Measurements from ENCODE around the gene B3GNT9. TPM values are rescaled to one million over a fixed set of nuclear protein-coding genes. Genes with fewer than 3 reads are reported as not detected.
A peak's percentile ranks its signal among the peaks of the same experiment; 100 is the strongest.

The B3GNT9 gene
- total and polyA plus RNA-seq, 2 donors from 2014 or later = 12.1 to 16.7 TPM

- no peaks in the 10 kb centered on the region for H3K9me3 ChIP-seq (ENCODE audit: control insufficient read depth in 2 of 3, insufficient read depth in 1 of 3, low read length in 3 of 3)
- DNase-seq (no peak), FAIRE-seq (no peak)
- H3K4me1 ChIP-seq (ENCODE audit: control insufficient read depth in 2 of 3, insufficient read depth in 2 of 3, low read depth in 1 of 3, low read length in 3 of 3) = peaks cover 0 to 36% (median 9%) of the 10 kb centered on the region in 3 donors
- no peaks in the 10 kb centered on the region for H3K27me3 ChIP-seq (ENCODE audit: control insufficient read depth, insufficient read depth, low read length)
- H3K36me3 ChIP-seq (ENCODE audit: control insufficient read depth in 2 of 3, insufficient read depth in 3 of 3, low read length in 3 of 3) = no peaks in the 10 kb centered on the region
- no peak for TF ChIP-seq CTCF (IDR thresholded peaks at IDR 0.05; ENCODE audit: borderline replicate concordance, extremely low read depth, insufficient read depth)
- no peak overlapping the region for H3K4me3 ChIP-seq (ENCODE audit: low read length in 3 of 3)
- H3K27ac ChIP-seq (ENCODE audit: low read depth in 2 of 2, low read length in 2 of 2) = no peak overlapping the region
- no peak overlapping the region for H3K9ac ChIP-seq (ENCODE audit: low read length in 3 of 3)
- intact Hi-C loops (cut with DNase I) = no loop called here
Observed at GRCh38 chr16:67182288-67182687, 31.5 kb upstream of the B3GNT9 start.

GRCh38 chr16:67181346-67181745 lies 30.5 kb upstream of the B3GNT9 start:
- intact Hi-C loops (cut with DNase I) = no loop called here
- TF ChIP-seq CTCF (IDR thresholded peaks at IDR 0.05; ENCODE audit: borderline replicate concordance, extremely low read depth, insufficient read depth) = no peak
- no peak for FAIRE-seq
- H3K36me3 ChIP-seq (ENCODE audit: control insufficient read depth in 2 of 3, insufficient read depth in 3 of 3, low read length in 3 of 3) = no peaks in the 10 kb centered on the region
- no peak overlapping the region for H3K9ac ChIP-seq (ENCODE audit: low read length in 3 of 3)
- peak overlapping the region in 1 of 2 donors; percentile 58 for H3K27ac ChIP-seq (ENCODE audit: low read depth in 2 of 2, low read length in 2 of 2)
- no peaks in the 10 kb centered on the region for H3K27me3 ChIP-seq (ENCODE audit: control insufficient read depth, insufficient read depth, low read length)
- DNase-seq = peak in 1 of 5 donors; percentile 90
- H3K4me1 ChIP-seq (ENCODE audit: control insufficient read depth in 2 of 3, insufficient read depth in 2 of 3, low read depth in 1 of 3, low read length in 3 of 3) = peaks cover 0 to 36% (median 9%) of the 10 kb centered on the region in 3 donors
- no peak overlapping the region for H3K4me3 ChIP-seq (ENCODE audit: low read length in 3 of 3)
- no peaks in the 10 kb centered on the region for H3K9me3 ChIP-seq (ENCODE audit: control insufficient read depth in 2 of 3, insufficient read depth in 1 of 3, low read length in 3 of 3)

GRCh38 chr16:67180166-67180565 lies 29.4 kb upstream of the B3GNT9 start:
- intact Hi-C loops (cut with DNase I) = no loop called here
- no peaks in the 10 kb centered on the region for H3K36me3 ChIP-seq (ENCODE audit: control insufficient read depth in 2 of 3, insufficient read depth in 3 of 3, low read length in 3 of 3)

More at GRCh38 chr16:67180166-67180565, 29.4 kb upstream of the B3GNT9 start:
- Histone ChIP-seq H3K9ac (ENCODE audit: low read length in 3 of 3) (no peak overlapping the region), H3K4me1 (ENCODE audit: control insufficient read depth in 2 of 3, insufficient read depth in 2 of 3, low read depth in 1 of 3, low read length in 3 of 3) (peaks cover 0 to 31% (median 5%) of the 10 kb centered on the region in 3 donors), H3K4me3 (ENCODE audit: low read length in 3 of 3) (no peak overlapping the region), H3K27me3 (ENCODE audit: control insufficient read depth, insufficient read depth, low read length) (peaks cover 3% of the 10 kb centered on the region), H3K9me3 (ENCODE audit: control insufficient read depth in 2 of 3, insufficient read depth in 1 of 3, low read length in 3 of 3) (no peaks in the 10 kb centered on the region), H3K27ac (ENCODE audit: low read depth in 2 of 2, low read length in 2 of 2) (no peak overlapping the region)
- TF ChIP-seq CTCF (IDR thresholded peaks at IDR 0.05; ENCODE audit: borderline replicate concordance, extremely low read depth, insufficient read depth) = no peak
- FAIRE-seq (no peak), DNase-seq (no peak)

Measured in kidney (tissue), 14 donors.